COR-L47 (cell line): ENCODE results near the gene GAS2L3.
"Not testable (repeated sequence)": the region's sequence is repeated elsewhere in the genome, so short reads cannot be mapped to it uniquely, and the experiment has no call there.

Experiments used
- DNase-seq: peaks from one replicate; lab custom pipeline; 2025; lab: John Stamatoyannopoulos, UW

The GAS2L3 gene

GRCh38 chr12:100573292-100574186, at the start of gene GAS2L3:
Gene GAS2L3, plus strand, starts transcription at chr12:100573684. Its CDS starts 21,221 bp downstream, at chr12:100594905.
- peak; percentile 79 for DNase-seq

GRCh38 chr12:100528034-100528433, 45.5 kb upstream of the GAS2L3 start:
- DNase-seq, result no peak

GRCh38 chr12:100528471-100529127, 44.9 kb upstream of the GAS2L3 start:
- no peak for DNase-seq

GRCh38 chr12:100529756-100530350, 43.6 kb upstream of the GAS2L3 start:
- no peak for DNase-seq

- DNase-seq, result no peak
Measured at GRCh38 chr12:100533376-100533775, 40.1 kb upstream of the GAS2L3 start.

GRCh38 chr12:100534625-100535227, 38.8 kb upstream of the GAS2L3 start:
- no peak for DNase-seq

GRCh38 chr12:100539202-100539601, 34.3 kb upstream of the GAS2L3 start:
- no peak for DNase-seq

- no peak for DNase-seq
Measured at GRCh38 chr12:100544165-100544564, 29.3 kb upstream of the GAS2L3 start.

- no peak for DNase-seq
Measured at GRCh38 chr12:100545092-100545491, 28.4 kb upstream of the GAS2L3 start.

- DNase-seq, result no peak
Measured at GRCh38 chr12:100553936-100554335, 19.5 kb upstream of the GAS2L3 start.

- peak; percentile 76 for DNase-seq
Measured at GRCh38 chr12:100554608-100555077, 18.8 kb upstream of the GAS2L3 start.

- no peak for DNase-seq
Measured at GRCh38 chr12:100555722-100556121, 17.8 kb upstream of the GAS2L3 start.

GRCh38 chr12:100557357-100557756, 16.1 kb upstream of the GAS2L3 start:
- no peak for DNase-seq

- DNase-seq, result not testable (repeated sequence)
Measured at GRCh38 chr12:100559261-100559660, 14.2 kb upstream of the GAS2L3 start.

- no peak for DNase-seq
Measured at GRCh38 chr12:100564090-100564489, 9.4 kb upstream of the GAS2L3 start.

GRCh38 chr12:100564905-100565467, 8.5 kb upstream of the GAS2L3 start:
- DNase-seq, result no peak

GRCh38 chr12:100565987-100566545, 7.4 kb upstream of the GAS2L3 start:
- DNase-seq, result no peak

GRCh38 chr12:100566887-100567637, 6.4 kb upstream of the GAS2L3 start:
- no peak for DNase-seq

- no peak for DNase-seq
Measured at GRCh38 chr12:100567945-100568344, 5.5 kb upstream of the GAS2L3 start.

- no peak for DNase-seq
Measured at GRCh38 chr12:100572184-100572583, 1.3 kb upstream of the GAS2L3 start.
